Measurements from ENCODE around the gene TMEM98.

DNA sequence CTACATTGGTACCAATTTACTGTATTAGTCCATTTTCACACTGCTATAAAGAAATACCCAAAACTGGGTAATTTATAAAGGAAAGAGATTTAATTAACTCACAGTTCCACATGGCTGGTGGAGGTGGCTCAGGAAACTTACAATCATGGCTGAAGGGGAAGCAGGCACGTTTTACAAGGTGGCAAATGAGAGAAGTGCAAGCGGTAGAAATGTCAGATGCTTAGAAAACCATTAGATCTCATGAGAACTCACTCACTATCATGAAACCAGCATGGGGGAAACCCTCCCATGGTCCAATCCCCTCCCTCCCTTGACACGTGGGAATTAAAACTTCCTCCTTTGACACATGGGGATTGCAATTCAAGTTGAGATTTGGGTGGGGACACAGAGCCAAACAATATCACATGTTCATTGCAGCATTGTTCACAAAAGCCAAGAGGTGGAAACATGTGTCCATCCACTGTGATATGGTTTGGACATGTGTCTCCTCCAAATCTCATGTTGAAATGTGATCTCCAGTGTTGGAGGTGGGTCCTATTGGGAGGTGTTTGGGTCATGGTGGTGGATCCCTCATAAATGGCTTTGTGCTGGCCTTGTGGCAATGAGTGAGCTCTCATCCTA lies 60.6 kb downstream of the TMEM98 start:
- TF ChIP-seq POLR2A (IDR thresholded peaks at IDR 0.05; ENCODE audit: low read length) (no peak), GATA1 (IDR thresholded peaks at IDR 0.05; ENCODE audit: low read depth, low read length) (no peak)
